Stimulated activated CD8-positive, alpha-beta memory T cell treated with anti-CD3 and anti-CD28 coated beads, Interleukin-7, amount 100 ng/mL, for 48 hours (primary cell): ENCODE data around the gene CHST11.

Experiments used
- DNase-seq, 2 donors: peaks; one replicate each; pipeline ENCODE4 v3.0.0-alpha.2; 2020; ENCODE audit warnings: low read depth in 1 of 2; ENCODE audit errors: extremely low read depth in 1 of 2

The CHST11 gene

DNA sequence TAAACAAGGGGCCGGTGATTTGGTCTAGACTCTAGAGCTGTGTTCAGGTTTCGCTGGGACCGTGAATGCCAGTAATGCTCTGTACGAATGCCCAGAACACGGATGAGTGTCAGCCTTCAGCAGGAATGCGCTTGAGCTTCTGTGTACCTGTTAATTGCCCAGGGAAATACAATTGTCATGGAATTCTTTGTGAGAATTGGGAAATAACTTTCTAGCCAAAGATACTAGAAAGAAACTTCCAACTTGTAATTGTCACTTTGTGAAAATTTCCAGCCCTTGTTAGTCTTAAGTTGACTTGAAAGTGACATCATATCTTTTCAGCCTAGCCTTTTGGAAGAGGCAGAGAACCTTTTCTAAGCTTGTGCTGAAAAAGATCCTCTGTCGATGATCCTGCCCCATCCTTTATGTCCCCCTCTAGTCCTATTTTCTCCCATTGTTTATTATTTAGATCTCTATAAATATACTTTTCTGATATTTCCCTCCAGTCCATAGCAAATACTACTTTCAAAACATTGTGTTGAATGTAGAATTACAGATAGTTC is 2.7 kb downstream of the CHST11 start:
- no peak for DNase-seq

DNA sequence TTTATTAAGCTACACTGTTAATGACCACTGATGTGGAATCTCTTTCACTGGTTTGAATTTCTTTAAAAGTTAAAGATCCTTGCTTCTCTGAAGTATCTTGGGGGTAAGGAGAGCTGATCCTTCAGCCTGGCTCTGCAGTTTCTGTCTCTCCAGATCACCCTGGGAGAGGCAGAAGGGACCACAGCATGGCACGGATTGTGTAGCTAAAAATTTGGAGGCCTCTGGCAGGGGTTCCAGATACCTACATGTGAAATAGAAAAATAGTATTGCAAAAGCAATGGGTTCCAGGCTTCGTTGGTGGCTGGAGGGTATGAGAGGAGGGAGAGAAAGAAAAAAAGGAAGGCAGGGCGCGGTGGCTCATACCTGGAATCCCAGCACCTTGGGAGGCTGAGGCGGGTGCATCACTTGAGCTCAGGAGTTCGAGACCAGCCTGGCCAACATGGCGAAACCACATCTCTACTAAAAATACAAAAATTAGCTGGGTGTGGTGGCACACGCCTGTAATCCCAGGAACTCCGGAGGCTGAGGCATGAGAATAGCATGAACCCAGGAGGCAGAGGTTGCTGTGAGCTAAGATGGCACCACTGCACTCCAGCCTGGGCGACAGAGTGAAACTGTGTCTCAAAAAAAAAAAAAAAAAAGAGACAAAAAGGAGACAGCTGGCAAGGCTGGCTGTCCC is 3.4 kb downstream of the CHST11 start:
- no peak for DNase-seq

DNA sequence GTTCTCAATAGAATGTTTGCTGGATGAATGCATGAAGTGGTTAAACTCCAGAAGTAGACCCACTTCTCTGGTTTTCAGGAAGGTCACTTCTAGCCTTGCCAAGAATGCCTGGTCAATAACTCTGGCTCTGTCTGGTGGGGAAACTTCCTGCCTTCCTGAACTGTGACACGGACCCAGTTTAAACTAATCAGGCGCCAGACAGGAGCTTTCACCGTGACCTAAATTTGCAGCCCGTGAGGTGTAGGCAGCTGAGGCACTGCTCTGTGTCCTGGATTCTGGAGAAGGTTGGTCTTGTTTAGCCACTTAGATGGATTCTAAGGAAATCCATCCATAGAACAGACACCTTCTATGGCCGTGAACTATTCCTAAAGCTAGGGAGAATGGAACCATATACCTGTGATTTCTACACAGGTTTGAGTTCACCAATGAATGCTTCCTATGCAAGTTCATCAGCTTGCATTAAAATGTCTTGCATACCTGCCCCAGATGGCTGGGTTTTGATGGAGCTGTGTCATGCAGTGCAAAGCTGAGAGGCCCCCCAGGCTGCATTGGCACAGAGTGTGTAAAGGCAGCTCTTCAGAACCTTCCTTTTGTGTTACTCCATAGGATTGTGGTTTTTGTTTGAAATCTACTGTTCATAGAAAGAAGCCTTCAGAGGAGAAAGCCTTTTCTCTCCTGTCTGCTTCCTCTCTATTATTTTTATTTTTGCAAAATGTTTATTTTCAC is 4.4 kb downstream of the CHST11 start:
- no peak for DNase-seq

DNA sequence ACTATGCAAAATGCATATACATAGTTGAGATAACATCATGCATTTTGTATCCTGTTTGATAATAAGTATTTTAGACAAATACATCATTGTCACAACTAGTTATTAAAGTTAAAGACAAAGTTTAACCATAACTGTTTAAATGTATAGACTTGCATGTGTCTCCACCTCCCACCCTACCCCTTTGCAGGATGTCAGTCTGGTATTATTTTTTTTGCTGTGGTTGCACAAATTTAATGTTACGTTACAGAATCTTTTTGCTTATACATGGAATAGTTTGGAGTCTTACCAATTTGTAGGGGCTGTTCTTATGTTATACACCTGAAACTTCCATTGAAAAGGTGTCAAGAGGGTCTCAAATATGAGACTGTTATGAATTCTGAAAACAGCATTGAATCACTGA is 5.6 kb downstream of the CHST11 start:
- no peak for DNase-seq

DNA sequence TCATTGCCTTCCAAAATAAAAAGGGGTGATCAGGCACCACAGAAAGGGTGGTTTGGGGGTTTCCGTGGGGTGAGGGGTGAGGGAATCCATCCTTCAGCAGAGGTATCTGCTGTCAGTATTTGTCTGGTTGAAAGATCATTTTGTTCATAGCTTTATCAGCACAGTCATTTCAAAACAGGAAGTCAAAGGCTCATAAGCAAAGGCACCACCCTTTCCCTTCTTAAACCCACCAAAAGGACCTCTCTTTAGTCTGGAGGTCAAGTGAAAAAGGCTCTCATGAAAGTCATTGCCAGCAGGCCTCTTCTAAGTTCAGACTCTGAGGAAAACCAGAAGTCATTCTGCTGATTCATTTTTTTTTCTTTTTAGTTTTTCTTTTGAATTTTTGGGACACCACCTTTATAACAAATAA is 6.2 kb downstream of the CHST11 start:
- DNase-seq: no peak

DNA sequence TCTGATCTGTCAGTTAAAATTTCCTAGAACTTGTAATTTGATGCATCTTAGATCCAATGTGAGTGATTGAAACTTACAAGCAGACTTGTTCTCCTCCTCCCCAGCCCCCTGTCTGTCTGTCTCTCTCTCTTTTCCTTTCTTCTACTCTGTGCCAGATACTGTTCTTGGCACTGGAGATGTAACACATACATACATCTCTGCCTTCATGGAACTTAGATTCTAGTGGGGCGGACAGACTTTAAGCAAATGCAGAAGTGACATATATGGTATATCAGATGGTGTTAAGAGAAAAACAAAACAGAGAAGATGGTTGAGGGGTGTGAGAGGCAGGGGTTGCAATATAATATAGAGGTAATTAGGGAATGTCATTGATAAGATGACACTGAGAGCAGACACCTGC is 6.6 kb downstream of the CHST11 start:
- no peak for DNase-seq

DNA sequence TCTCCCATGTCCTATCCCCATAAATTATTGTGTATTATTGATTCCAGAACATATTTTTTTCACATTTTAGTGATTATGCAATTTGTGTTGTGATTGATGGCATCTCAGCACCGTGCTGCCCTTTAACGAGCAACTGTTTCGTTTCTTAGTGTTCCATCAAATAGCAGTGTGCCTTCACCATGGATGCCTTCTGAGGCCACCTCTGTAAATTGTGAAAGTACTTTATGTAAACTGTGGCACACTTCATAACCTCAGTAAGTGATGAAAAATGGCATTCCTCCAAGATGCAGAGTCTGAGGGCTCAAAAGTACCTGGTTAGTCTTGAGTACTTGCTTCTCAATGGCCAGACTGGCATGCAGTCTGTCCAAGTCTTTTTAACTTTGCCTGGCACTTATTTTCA is 8.2 kb downstream of the CHST11 start:
- DNase-seq: no peak

DNA sequence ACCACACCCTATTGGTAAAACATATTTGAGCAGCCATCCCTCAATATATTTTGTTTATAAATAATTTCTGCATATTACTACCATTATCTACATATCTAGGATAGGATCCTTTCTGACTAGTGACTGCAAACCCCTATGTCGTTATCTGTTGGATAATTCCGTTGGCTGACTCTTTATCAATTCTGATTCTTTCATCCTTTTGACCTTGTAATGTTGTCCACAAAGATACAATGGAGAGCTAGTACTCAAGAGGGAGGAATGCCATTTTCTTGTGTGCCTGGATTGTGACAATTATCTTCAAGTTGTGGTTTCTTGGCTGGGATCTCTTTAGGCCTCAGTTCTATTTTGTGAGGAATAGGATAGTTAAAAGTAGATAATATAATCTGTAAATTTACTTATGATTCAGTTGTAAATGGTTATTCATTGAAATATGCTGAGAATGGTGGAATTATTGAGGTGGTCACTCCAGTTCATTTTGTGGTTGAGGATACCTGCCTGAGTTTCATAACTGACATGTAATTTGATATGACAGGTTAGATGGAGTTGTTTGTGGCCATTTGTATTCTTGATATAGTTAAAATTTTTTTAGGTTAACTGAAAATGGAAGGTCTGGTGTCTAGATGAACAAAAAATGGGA is 10.1 kb downstream of the CHST11 start:
- DNase-seq: no peak

DNA sequence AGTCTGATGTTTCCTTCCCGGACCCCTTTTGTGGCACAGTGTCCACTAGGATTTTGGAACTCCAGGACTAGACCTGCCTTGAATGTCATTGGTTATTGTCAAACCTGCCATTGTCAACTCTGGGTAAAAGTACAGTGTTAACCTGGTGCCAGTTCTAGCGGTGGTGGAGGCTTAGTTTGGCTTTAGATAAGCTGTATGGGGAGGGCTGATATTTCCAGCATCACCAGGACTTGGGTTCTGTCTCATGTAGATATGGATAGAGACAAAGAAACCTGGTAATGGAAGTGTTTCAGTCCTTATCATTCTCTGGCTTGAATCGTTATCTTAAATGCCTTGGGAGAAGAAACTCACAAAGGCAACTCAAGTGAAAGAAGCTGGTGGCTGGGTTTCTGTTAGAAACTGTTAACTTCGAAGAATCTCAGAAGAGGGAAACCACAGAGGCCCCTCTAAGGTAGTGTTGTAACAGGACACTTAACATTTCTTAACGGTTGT is 10.6 kb downstream of the CHST11 start:
- no peak for DNase-seq

DNA sequence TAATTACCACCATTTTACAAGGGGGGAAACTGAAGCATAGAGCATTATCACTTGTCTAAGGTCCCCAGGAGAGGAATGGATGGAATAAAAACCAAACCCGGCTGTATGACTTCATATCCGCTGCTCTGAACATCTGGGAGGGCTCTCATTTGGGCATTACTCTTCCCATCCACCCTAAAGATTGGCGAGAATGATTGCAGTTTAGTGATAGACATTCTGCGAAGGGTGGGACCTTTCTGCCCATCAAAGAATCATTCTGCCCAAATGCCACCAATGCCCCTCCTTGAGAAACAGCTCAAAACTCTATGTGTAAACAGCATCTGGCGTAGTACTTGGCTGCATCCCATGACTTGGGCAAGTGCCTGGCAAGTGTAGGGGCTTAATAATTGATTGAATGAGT is 11.6 kb downstream of the CHST11 start:
- DNase-seq: no peak

DNA sequence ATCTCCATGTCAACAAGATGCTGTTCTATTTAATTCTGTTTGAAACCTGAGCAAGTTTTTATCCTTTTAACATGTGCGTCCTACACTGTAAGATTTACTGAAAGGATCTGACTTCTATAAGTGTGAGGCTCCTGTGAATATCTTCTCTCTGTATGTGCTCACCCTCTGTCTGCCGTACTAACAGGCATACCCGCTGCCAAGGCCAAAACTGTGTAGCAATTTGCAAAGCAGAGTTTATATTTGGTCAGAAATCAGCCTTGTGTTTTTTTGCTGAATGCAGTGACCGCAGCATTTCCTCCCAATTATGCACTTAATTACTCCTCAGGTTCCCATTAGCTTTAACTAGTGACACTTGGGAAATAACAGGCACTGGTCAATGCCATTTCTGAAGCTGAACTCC is 12.3 kb downstream of the CHST11 start:
- no peak for DNase-seq

DNA sequence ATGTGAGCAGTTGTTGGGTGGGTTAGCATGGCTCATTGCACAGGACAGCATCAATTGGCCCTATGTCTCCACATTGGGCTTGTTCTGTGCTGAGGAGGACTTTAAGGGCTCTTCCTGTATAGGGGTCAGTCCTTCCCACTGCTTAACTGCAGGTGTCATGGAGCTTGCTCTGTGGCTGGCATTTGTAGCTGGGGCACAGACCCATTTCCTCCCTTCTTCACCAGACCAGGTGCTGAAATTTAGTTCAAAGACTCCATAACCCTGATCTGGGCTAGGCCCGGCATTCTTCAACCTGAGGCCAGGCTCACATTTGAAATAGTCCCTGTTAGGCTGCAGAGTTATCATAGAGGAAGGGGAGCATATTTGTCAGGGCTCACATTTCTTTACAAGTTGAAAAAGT is 12.8 kb downstream of the CHST11 start:
- DNase-seq: no peak

DNA sequence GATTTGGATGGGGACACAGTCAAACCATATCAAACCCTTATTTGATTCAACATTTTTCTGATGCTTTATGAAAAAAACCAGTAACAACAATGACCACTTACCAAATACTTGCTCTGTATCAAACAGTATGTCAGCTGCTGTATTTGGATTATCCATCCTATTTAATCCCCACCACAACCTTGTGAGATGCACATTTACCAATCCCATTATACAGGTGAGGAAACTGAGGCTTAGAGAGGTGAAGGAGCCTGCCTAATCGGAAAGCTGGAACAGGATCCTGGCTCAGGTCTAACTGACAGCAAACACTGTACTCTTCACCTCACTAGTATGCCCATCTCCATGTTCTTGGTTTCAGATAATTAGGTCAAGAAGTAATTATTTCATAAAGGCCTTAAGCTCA is 13.8 kb downstream of the CHST11 start:
- DNase-seq: no peak

DNA sequence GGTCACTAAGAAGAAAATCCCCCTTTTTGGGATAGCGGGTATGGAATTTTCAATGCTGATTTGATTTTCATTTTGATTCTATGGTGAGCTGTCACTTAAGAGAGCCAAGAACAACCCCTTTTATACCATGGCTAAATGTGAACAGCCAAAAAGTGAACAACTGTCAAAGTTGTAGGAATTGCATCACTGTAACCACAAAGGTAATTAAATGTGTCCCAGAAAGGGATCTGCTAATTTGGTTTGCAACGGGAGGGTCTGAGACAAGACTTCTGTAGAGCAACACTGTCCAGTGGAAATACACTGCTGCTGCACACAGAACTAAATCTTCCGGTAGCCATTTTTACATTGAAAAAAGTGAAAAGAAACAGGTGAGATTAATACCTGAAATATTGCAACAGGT is 14.6 kb downstream of the CHST11 start:
- DNase-seq: no peak

DNA sequence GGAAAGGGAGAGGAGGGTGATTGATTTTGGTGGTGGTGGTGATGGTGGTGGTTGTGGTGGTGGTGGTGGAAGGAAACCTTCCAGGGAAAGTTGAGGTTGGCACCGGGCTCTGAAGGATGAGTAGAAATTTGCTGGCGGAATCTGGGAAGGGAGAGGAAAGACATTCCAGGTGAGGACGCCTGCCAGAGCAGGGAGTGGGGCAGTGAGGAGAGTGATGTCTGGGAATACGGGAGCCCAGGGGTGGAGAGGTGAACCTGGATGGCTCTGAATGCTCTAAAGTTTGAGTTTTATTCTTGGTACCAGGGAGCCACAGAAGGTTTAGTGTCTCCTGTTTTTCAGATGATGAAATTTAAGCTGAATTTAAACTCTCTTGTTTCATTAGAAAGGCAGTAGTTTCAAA is 16.0 kb downstream of the CHST11 start:
- no peak for DNase-seq

DNA sequence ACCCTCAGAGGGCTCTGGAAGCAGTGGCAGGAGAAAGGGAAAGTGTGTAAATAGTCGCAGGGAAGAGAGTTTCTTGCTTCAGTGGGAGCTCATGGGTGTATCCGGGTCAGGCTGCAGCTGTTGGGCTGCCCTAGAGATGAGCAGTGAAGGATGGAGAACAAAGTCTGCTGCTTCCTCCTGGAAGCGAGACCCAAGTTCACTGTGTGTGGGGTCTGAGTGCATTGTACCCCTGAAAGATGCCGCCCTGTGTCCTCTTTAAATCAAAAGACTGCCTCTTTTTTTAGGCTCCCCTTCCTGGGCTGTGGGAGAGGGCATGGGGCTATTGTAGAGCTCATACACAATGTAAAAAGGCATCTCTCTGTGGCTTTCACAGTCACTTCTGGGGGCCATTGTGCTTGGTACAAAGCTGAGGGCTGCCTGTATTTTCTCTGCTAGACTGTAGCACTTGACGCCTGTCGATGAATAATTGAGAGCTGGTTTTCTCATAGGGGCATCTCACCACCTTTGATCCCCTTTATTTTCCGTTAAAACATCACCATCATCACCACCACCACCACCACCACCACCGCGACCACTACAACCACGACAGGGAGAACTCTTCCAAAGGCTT is 16.7 kb downstream of the CHST11 start:
- DNase-seq: no peak

DNA sequence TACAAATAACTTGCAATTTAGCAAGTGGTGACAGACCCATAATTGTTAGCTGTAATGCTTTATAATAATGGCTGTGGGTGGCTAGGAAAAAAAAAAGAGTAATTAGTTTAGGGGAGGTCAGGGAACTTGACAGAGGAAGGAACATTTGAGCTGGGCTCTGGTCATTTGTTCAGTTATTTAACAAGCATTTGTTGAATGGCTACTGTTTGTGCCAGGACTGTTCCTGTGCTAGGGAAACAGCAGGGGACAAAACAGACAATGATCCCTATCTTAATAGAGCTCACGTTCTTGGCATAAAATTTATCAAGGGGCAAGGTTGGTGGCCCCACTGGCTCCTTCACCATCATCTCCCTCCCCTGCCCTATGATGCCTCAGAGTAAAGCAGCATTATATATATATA is 18.5 kb downstream of the CHST11 start:
- no peak for DNase-seq

DNA sequence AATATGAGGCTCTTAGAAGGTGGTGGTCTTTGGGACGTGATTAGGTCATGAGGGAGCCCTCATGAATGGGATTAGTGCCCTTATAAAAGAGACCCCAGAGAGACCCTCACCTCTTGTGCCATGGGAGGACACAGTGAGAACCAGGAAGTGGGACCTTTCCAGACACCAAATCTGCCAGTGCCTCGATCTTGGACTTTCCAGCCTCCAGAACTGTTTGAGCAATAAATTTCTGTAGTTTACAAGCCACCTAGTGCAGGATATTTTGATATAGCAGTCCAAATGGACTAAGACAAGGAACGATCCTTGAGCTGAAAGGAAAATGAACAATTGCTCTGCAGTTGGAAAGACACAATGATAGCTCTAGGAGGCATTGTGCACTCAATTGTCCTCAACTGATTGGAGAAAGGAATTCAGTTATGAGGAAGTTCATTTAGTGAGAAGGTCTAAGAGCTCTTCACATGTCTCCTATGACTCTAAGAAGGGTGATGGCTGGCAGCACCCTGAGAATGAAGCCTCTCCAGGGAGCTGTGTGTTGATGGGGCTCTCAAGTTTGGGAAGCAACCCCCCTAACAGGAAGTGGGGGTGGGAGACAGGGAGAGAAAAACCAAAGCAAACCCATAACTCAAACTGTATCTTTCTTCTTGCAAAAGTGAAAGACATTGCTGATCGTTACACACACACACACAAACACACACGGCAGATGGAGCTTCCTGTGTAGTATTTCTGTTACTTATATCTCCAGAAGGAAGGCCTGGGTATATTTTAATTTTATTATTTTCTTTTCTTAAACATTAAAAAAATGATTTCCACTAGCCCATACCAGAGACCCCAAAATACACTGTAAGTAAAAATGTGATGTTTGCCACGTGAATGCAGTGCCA is 21.0 kb downstream of the CHST11 start:
- DNase-seq: no peak

DNA sequence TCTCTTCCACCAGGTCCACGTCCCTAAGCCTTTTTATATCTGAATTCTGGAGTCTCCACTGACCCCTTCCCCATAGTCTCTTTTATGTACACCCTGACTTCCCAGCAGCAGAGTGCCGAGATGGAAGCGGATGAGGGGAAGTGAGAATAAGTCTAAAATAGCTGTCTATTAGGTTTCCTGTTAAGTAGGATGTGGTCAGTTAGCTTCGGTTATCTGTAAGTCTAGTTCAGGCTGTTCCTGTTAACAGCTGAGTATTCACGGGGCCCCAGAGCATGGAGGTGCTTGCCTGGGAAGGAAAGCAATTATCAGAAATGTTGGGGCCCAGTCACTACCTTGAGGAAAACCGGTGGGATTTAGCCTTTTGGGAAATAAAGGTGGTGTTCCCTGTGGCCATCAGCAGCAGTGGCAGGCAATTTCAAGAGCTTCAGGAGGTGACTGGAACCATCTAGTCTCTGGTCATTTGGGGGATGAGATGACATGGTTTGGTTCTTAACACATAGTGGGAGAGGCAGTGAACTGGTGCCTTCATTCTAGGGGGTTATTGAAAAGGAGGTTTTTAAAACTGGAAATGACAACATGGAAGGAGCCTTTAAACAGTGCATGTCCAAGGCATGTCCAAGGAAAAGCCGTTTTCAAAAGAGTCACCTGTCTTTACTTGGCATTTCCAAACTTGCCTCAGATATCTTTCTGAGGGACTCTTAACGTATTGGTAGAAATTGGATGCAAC is 21.8 kb downstream of the CHST11 start:
- DNase-seq: no peak

DNA sequence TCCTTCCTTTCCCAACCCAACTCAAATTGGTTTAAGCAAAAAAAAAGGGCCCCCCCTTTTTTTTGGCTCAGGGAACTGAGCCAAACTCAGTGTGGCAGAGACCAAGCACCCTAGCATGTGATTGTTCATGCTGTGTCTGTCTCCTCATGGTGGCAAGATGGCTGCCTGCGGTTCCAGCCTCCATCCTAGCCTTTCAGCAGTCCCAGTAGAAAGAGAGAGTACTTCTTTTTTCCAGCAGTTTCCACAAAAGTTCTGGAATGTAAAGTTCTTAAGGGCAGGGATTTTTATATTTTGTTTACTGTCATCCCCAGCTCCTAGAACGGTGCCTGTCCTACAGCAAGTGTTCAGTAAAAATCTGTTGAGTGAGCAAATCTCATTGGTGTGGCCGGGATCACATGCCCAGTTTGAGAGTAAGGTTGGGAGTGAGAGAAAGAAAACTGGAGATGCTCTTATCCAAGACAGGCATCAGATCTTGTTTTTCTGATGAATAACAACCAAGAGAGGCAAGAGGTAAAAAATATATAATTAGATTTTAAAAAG is 22.4 kb downstream of the CHST11 start:
- no peak for DNase-seq
